Stimulated activated CD4-positive, alpha-beta T cell treated with anti-CD3 and anti-CD28 coated beads, Interleukin-4, amount 100 ng/mL, for 4 hours (primary cell): ENCODE measurements around the gene FAAP100.

Experiments
- DNase-seq, 2 experiments: peaks; one replicate each; pipeline ENCODE4 v3.0.0-alpha.2; 2020

Gene FAAP100

DNA sequence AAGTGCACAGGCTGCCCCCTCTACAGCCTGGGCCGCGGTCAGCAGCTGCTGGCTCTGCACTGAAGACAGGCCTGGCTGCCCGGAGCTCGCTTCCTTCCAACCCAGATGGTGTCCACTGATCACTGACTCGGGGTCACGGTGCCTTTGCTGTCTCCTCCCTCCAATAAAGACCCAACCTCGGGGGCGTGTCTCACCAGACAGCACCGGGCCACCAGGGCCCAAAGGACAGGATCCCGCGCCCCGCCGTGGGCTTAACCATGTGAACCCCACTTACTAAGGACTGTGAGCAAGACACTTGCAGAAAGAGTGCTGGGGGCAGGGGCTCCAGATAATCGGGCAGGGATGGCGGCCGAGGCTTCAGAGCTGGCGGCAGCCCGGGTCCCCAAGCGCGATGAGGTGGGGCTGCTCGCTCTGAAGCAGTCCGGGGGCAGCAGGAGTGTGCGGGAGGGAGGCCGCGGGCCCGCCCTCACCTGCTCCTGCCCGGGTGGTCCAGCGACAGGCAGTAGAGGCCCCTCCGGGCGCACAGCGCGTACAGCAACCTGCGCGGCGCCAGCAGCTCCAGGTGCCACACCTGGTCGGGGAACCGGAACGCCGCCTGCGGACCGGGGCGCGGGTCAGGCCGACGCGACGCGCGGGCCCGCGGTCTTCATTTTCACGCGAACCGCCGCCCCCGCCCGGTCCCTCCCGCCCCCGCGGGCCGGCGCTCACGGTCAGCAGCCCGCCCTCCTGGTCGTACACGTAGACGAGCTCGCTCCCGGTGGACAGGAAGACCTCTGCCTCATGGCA, 502 bp downstream of the FAAP100 start:
- no peak for DNase-seq

DNA sequence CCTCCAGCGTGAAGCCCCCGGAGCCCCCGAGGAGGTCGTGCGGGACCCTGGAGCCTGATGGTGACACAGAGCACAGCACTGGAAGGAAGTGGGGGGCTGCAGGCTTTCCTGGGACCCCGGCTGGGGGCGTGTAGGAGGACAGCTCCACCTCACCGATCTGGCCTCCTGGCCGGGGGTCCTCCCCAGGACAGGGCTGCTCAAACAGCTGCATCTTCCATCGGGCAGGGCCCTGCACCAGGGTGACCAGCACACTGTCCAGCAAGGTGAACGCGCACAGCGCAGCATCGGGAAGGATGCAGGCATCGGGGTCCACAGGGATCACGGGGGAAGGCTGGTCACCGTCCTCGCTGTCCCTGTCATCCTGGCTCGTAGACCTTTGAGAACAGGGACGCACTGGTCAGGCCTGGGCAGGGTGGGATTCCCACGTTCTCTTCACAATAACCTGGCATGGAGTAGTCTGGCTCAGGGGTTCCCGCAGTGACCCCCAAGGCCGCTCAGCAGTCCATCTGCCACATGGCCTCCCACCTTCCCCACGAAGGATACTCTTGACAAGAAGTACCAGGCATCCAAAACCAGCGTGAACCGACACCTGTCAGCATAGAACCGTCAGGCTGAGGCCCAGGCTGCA, 1.2 kb downstream of the FAAP100 start:
- no peak for DNase-seq

DNA sequence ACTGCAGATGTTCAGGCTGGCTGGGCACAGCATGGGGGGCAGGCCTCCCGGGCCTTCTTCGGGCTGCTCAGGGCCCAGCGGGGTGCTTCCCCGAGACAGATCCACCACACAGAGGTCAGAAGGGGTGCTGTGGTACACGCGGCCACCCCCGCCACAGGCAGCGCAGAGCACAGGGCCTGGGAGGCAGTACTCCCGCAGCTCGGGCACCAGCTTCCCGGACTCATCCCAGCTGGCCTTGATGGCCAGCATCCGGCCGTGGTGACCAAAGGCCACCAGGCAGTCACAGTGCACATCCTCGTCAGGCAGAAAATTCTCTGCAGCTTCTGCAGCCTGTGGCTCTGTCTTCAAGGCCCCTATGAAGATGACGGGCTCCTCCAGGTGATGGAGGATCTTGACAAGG, 1.9 kb downstream of the FAAP100 start:
- DNase-seq = no peak

DNA sequence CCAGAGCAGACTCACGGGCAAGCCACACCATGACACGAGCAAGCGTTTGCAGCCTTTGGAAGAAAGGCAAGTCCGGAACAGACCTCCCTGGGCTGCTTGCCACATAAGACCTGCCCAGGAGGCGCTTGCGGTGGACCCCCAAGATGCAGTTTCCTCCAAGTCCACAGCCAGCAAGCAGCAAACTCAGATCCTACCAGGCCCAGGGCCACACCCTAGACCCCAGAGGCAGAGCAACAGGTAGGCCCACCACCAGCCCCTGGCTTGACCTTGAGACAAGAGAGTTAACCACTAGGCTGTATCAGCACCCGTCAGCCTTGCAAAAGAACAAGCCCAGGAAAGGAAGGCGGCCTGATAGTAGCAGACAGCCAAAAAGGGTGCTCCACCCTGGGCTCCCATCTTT, 2.3 kb downstream of the FAAP100 start:
- no peak for DNase-seq

DNA sequence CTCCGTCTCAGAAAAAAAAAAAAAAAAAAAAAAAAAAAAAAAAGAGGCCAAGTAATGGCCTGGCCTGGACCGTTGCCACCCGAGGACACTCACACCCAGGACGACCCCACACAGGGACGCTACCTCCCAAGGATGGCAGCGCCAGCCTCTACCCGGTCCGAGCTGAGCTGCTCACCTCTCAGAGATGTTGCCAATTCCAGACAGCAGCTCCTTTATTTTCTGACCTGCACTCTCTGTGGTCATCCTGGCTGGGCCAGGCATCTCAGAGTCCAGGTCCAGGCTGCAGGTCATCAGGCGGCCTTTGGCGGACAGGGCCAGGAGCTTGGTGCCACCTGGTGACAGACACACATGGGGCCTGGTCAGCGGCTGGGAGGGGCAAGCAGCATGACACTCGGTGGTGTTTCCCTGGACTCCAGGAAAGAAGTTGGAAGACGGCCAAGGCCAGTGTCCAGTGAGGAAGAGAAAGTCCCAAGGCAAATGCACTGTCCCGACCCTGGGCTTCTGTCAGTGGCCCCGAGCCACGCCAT, 3.1 kb downstream of the FAAP100 start:
- DNase-seq = no peak

DNA sequence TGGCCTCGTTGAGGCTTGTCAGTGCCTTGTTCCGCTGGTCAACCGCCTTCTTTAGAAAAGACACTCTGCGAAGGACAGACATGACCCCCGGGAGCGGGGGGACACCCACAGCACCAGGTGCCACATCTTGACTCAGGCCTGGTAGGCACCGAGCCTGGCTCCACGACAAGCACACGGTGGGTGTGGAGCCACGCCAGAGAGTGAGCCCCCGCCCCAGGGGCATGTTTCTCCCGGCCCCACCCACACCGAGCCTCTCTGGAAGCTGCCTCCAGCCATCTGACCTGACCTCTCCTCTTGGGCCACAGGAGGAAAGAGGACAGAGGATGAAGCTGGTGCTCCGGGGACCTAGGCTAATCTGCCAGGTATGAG, 4.6 kb downstream of the FAAP100 start:
- no peak for DNase-seq

DNA sequence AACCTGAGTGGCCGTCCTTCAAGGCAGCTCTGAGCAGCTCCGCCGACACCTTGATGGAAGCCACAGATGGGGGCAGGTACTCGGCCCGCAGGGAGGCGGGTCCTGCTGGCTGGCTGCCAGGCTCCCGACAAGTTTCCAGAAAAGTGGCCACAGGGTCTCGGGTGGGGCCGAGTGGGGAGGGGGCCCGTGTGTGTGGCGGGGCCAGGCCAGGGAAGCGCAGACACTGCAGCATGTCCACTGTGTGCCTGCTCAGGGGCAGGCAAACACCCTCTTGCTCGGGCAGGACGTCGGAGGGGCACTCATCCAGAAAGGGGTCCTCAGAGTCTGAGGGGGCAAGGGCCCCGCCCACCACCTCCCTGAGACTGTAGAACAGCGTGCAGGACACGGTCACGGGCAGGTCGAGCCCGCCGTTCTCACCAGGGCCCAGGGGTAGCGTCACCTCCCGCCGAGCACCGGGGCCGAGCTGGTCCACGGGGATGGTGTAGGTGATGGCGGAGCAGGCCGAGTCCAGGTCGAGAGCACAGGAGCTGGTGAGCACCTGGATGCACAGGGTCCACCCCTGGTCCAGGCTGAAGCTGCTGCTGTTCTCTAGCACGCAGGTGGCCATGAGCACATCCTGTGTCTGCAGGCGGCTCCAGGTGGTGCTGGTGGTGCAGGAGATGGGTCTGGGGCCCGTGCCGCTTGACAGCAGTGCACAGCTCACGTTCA, 5.1 kb downstream of the FAAP100 start:
- no peak for DNase-seq

DNA sequence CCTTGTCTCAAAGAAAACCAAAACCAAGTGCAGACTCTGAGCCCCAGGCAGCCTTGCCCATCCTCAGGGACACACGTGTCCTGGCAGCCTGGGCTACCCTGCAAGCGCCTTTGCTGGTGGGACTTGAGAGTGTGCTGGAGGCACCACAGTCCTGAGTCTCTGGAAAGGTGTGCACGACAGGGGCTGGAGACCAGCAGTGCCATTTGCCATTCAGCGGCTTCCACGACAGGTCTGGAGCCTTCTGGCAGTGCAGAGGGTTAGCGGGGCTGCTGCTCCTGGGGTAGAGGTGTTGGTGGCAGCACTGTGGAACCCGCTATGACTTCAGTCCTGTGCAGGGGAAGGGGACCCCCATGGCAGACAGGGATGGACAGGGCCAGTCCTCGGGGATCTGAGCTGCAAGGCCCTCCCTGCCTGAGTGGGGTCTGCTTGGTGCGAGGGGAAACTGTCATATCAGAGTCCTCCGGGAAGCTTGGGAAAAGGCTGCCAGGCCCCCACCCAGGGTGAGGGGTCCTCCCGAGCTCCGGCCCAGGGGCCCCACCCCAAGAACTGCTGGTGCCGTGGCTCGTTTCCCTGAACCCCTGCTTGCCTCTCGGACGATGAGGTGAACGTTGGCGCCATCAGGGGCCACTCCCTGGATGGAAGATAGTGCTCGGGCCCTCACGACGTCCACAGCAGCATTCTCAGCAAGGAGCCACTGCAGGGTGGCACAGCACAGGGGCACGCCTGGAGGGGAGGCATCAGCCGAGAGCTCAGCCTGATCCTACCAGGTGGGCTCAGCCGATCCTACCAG, 6.8 kb downstream of the FAAP100 start:
- no peak for DNase-seq

DNA sequence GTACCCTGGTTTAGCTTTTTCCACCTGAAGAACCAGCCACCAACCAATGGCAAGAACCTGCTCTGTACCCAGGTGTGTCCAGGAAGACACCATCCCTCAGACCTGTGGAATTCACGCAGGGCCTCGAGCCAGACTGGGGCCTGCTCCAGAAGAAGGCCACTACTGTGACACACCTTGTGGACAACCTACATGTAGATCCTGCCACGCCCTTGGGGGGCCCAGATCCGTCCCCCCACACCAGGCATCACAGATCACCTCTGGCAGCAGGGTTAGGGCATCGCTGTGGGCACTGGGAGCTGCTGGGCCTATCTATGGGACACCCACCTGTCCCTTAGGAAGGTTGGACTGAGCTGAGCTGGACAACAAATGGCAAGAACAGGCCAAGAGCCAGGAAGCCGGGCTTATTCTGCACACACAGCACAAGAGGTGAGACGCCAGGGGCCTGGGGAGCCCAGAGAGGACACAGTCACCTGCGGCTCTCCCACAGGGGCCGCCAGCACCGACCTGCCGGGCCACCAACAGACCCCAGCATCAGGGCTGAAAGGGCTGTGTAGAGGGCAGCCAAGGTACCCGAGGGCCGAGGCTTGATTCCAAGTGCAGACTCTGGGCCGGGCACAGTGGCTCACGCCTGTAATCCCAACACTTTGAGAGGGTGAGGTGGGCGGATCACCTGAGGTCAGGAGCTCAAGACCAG, 7.7 kb downstream of the FAAP100 start:
- no peak for DNase-seq

DNA sequence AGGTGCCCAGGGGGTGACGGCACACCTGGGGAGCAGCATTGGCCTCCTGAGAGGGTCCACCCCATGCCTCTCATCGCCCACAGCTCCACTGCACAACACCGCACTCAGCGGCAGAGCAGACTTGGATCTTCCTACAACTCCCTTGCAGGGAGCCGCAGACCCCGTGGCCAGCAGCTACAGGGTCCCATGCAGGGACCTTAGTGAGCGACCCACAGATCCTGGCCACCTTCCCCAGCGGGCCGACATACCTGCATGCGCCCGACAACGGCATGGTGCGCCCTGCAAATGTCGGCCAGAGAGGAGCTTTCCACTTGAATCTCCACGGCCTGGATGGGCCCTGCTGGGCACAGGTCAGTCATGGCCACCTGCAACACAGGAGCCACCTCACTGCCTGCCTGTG, 8.4 kb downstream of the FAAP100 start:
- no peak for DNase-seq

DNA sequence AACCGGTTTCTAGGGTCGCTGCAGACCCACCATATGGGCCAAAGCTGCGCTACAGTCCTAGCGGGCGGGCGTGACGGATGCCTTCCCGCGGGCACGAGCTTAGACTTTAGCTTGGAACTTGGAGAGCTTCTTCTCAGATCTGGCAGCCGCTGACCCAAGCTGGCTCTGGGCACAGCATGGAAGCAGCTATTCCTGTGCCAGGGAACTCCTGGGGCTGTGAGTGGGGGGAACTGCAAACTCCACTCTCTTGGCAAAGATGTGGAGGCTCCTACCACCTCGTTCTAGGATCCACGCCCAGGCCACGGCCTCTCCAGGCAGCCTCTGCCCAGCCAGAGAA, 8.8 kb downstream of the FAAP100 start:
- no peak for DNase-seq

DNA sequence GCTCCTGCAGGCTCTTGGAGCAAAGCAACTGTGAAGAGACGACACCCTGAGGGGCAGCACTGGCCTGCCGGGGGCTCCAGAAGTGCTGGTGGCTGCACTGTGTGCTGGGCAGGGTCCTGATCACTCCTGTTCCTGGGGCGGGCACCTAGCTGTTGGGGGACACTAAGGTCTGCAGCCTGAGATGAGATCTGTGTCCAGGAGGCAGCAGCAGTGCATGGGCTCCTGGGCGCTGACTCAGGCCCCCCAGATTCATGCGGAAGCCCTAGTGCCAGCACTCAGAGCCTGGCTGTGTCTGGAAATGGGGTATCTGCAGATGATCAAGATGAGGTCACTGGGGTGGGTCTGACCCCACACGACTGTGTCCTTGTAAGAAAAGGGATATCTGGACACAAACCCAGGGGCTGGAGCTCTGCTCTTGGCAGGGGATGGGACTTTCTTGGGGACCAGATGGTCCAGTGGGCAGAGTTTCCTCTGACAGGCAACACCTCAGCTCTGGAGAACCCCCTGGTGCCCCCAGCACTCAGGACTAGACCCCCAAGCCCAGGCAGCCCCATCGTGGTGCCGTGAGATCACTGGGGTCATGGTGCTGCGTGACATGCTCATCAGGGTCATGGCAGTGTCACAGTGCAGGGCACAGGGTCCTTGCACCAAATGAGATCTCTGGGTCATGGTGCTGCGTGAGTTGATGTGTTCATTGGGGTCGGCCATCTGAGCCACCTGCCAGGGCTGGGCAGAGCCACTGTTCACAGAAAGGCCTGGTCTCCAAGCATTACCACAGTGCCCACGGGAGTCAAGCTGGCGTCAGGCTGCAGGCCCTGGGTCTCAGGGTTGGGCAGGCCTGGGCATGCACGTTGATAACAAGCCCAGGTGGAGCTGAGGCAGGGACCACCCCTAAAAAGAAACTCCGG, 9.5 kb downstream of the FAAP100 start:
- no peak for DNase-seq

DNA sequence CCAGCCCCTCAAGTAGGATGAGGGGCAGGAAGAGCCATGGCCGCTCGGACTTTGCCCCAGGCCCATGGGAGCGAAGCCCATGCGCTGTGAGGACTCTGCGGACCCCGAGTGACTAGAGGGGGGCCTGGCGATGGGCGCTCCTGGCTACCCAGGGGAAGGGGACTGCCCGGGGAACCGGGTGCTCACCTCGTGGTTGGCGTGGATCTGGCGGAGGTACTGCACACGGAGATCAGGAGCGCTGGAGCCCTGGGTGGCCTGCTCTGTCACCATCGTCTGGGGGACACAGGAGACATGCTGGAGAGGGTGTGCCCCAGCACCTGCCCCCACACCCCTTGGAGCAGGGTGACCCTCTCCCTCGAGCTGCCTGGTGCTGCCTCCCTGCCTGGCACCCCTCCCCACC, 11.0 kb downstream of the FAAP100 start:
- no peak for DNase-seq

DNA sequence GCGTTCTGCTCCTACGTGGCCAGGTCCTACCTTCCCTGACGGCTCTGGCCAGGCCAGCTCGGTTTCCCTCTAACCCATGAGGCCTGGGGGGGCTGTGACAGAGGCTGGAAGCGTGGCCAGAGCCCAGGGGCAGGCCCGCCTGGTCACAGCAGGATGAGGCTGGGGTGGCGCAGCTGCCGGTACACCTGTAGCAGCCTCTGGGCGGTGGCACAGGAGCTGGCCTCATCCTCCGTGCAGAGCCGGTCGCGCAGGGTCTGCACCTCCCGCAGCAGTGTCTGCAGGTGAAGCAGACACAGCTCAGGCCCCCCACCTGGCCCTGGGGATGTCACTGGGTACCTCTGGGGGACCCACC, 11.5 kb downstream of the FAAP100 start:
- DNase-seq = no peak

DNA sequence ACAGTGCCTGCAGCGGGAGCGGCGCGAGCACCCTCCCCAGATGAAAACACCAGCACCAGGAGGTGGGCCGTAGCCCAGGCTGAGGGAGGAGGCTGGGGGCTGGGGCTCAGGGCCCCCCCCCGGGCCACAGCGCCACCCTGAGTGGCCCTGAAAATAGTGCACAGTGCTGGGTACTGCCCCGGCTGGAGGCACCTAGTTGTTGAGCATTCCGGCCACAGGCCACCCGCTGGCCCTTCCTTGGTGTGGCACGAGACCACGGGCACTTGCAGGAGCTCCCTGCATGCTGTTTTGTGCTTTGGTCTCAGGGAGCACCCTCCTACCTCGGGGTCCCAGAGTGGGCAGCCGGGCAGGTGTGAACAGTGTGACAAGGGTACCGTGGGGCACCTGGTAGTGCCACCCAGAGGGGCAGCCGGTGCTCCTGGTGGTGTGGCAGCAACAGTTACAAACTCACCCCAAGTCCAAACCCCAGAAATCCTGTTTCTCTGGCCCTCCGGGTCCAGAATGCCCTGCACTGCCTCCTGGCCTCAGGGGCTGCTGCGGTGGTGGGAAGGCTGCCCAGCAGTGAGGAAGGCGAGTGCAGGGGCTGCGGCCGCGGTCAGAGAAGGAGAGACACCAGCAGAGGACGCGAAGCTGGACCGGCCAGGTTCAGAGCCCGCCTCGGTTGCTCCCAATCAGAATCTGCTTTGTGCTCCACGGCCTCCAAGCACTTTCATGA, 12.0 kb downstream of the FAAP100 start:
- DNase-seq = no peak

DNA sequence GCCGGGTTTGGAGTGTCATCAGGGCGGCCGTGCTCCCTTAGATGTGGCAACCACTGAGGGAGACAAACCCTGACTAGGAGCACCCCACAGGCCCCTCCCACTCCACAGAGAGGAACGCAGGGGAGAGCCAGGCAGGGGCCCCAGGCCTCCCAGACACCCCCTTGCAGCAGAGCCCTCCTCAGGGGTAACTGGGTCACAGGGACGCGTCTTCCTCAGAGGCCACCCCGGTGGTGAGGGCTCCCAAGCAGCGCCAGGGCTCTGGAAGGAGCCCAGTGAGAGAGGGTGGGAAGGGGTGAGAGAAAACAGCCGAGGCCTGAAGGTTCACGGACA, 12.6 kb downstream of the FAAP100 start:
- no peak for DNase-seq

DNA sequence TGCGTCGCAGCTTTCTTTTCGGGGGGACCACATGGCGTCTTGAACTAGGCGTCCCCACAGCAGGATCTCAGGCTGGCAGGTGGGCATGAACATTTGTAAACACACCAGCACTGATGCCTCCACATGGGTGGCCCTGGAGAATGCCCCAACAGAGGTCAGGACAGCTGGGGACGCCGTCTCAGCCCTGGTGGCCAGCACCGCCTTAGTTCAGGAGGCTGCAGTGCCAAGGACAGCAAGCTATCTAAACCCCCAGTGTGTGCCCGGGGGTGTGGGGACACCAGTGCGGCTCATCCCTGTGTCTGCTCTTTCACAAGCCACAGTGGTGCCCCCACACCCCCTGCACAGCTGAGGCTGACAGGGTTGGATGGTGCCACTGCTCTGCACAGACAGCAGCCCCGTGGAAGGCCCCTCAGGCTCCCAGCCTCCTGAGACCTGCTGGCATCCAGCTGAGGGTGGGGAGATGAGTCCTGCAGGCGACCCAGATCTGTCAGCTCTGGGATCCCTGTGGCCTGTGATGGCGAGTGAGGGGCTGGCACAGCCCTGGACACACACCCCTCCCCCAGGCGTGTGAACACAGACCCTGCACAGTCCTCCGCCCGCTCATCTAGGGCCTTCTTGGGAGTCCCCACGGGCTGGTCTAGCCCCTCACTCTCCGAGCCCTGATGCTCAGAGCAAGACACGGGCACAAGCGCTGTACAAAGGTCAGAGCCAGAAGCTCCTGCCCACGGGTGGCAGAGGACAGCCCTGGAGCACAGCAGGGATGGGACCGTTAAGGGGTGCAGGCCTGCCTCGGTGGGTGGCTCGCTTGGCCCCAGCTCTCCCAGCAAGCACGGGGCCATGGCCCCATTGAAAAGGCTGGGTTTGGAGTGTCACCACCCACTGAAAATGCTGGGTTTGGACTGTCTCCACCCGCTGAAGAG, 13.2 kb downstream of the FAAP100 start:
- no peak for DNase-seq

DNA sequence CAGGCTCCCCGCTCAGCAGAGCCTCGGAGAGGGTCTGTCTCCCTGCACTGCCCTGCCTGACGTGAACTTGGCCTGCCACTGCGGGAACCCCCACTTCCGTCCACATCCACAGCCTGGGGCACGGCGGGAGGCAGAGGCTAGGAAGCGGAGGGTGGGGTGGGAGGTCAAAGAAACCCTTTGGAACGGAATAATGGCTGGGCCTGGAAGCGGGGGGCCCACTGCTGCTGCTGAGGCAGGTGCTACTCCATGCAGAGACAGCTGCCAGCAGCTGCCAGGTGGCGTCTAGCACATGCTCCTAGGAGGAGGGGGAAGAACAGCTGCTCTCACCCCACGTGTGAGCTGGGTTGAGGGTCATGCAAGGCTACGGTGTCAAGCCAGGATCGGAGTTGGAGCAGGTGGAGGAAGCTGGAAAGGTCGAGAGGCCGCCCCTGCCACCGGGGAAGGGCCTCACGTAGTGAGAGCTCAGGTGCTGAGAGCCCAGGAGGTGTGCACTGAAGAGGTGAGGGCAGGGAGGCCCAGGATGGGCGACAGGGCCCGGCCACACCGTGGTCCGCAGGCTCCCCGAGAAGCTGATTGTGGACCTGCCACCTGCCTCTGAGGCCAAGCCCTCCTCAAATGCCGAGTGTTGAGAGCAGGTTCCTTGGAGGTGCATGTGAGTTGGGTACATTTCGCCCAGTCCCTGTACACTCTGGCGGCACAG, 14.1 kb downstream of the FAAP100 start:
- no peak for DNase-seq

DNA sequence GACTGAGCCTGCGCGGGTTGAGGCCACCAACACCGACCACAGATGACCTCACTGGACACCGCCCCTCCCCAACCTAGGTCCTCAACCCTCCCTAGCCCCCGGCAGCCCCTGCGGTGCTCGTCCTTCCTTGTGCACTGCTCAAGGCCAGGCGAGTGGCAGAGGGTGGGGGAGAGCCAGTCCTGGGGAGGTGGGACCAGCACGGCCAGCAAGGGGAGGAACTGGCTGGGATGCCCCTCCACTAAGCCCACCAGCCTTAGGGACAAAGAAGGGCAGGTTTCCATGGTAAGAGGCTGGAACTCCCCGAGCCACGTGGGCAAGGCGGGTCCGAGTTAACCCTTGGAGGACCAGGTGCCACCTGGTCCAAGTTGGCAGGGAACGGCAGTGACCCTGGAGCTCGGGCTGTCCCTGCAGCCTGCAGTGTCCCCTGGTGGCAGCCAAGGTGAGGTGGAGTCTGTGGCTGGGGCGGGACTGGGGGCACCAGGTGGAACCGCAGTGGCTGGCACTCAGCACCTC, 14.8 kb downstream of the FAAP100 start:
- peak; percentile 44 to 46 for DNase-seq
